IPS-20b (cell line): ENCODE data around the gene MINDY3.
"Not testable (repeated sequence)": the region's sequence is repeated elsewhere in the genome, so short reads cannot be mapped to it uniquely, and the experiment has no call there.

Experiments used
- H3K27ac ChIP-seq: one replicate; pipeline ENCODE4 v1.5.1; 2013; ENCODE audit warnings: low read length
- H3K27me3 ChIP-seq: 2 replicates; pipeline ENCODE4 v1.6.1; 2013; ENCODE audit warnings: mild to moderate bottlenecking, low read length, inconsistent platforms; ENCODE audit not compliant: insufficient read depth
- H3K36me3 ChIP-seq: 2 replicates; pipeline ENCODE4 v1.6.1; 2013; ENCODE audit warnings: low read depth, mild to moderate bottlenecking, inconsistent platforms, low read length, moderate library complexity; ENCODE audit not compliant: insufficient read depth
- H3K4me1 ChIP-seq: 2 replicates; pipeline ENCODE4 v1.6.1; 2013; ENCODE audit warnings: mild to moderate bottlenecking, control low read depth, inconsistent platforms, low read length, moderate library complexity; ENCODE audit not compliant: insufficient read depth
- H3K4me3 ChIP-seq: 2 replicates; pipeline ENCODE4 v1.5.1; 2013; ENCODE audit warnings: mild to moderate bottlenecking, low read length, inconsistent platforms
- H3K9ac ChIP-seq: 2 replicates; pipeline ENCODE4 v1.6.1; 2013; ENCODE audit warnings: low read depth, mild to moderate bottlenecking, inconsistent platforms, low read length, moderate library complexity
- H3K9me3 ChIP-seq: 2 replicates; pipeline ENCODE4 v1.6.1; 2013; ENCODE audit warnings: mild to moderate bottlenecking, low read depth, low read length, inconsistent platforms; ENCODE audit not compliant: insufficient read depth

Gene MINDY3

DNA sequence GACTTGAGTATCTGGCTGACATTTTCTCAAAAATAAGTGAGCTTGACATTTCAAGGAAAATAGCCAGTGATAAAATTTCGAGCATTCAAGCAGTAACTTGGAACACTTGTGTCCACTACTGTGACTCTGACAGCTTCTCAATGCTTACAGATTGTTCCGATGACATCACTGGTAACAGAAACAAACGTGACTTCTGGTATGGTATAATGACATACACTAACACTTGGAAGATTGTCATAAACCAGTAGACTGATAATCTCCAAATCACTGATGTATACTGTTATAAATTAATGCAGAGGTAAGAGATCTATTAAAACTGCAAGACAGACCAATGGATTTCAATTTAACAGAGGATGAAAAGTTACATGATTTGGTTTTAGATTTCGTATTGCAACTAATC is 6.5 kb downstream of the MINDY3 start:
- Histone ChIP-seq H3K9me3 (peaks cover 17% of the 10 kb centered on the region), H3K27ac (no peak overlapping the region), H3K36me3 (0 out of 2 replicates have a peak, but pooled peaks cover 4% of the 10 kb centered on the region), H3K9ac (no peak overlapping the region), H3K4me1 (no peaks in the 10 kb centered on the region), H3K27me3 (no peaks in the 10 kb centered on the region; the same call in 1 of the 2 replicates), H3K4me3 (no peak overlapping the region)

DNA sequence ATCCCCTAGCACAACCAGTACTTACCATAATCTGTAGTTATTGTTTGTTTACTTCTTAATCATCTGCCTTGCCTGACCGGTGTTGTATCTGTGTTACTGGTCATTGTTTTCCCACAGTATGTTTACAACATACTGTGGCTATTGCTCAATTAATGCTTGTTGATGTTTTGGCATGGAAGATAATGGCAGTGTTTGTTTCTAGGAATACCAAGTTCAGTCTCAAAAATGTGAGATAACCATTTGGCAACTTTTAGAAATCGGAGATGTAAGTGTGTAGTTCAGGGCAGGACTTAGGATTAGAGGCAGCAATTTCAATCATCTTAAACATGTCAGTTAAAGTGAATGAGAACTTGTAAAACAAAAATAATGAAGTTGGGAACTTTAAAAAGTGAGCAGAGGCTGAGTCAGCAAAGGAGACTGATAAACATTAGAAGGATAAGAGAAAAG is 8.2 kb downstream of the MINDY3 start:
- Histone ChIP-seq H3K9ac (no peak overlapping the region), H3K36me3 (0 out of 2 replicates have a peak, but pooled peaks cover 4% of the 10 kb centered on the region), H3K27me3 (no peaks in the 10 kb centered on the region), H3K27ac (no peak overlapping the region), H3K9me3 (peaks cover 17% of the 10 kb centered on the region), H3K4me1 (no peaks in the 10 kb centered on the region), H3K4me3 (no peak overlapping the region)

DNA sequence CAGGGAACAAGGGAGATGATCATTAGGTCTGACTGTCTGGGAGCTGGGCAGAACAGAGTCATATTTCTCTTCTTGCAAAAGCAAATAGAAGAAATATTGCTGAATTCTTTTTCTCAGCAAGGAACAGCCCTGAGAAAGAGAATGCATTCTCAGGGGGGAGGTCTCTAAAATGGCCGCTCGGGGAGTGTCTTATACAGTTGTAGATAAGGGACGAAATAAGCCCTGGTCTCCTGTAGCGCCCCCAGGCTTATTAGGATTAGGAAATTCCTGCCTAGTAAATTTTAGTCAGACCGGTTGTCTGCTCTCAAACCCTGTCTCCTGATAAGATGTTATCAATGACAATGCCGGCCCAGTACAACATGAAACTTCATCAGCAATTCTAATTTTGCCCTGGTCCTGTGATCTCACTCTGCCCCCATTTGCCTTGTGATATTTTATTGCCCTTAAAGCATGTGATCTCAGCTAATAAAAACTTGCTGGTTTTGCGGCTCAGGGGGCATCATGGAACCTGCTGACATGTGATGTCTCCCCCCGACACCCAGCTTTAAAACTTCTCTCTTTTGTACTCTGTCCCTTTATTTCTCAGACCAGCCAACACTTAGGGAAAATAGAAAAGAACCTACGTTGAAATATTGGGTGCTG is 9.8 kb downstream of the MINDY3 start:
- peaks cover 17% of the 10 kb centered on the region for H3K9me3 ChIP-seq
- not testable (repeated sequence) for H3K36me3 ChIP-seq, H3K4me1 ChIP-seq, H3K9ac ChIP-seq, H3K27ac ChIP-seq, H3K27me3 ChIP-seq, H3K4me3 ChIP-seq

DNA sequence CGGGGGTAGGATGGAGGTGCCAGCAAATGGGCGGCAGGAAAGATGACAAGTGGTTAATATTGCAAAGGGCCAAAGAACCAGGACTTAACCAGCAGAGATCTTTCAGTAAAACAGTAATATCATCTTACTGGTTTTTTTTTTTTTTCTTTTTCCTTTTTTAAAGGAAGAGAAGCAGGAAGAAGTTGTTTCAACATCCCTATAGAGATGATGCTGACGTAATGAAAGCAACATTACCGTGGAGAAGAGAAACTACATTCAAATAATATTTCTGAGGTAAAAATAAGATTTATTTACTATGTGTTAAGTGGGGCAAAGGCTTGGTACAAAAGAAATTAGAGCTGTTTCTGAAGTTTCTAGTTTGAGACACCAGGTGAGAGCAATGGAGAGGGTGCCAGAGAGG is 11.0 kb downstream of the MINDY3 start:
- Histone ChIP-seq H3K9me3 (peaks cover 17% of the 10 kb centered on the region), H3K4me3 (no peak overlapping the region), H3K27me3 (no peaks in the 10 kb centered on the region), H3K4me1 (no peaks in the 10 kb centered on the region), H3K36me3 (0 out of 2 replicates have a peak, but pooled peaks cover 4% of the 10 kb centered on the region), H3K9ac (no peak overlapping the region), H3K27ac (no peak overlapping the region)

DNA sequence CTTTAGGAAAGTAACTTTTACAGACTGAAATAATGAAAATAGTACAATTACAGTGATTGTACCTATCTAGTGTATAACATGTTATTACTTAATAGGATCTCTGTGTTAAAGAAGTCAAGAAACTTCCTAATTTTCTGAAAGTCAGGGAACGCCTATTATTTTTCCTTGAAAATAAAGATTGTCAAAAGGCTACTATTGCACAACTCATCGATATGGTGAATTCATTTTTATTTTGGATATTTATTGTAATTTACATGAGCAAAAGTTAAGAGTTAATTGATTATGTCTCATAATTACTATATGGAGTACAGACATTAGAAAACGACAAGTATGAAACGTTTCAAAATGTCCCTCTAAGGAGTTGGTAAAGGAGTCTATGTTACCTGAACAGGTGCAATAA is 12.8 kb downstream of the MINDY3 start:
- Histone ChIP-seq H3K9ac (no peak overlapping the region), H3K4me1 (no peaks in the 10 kb centered on the region), H3K36me3 (0 out of 2 replicates have a peak, but pooled peaks cover 4% of the 10 kb centered on the region)

DNA sequence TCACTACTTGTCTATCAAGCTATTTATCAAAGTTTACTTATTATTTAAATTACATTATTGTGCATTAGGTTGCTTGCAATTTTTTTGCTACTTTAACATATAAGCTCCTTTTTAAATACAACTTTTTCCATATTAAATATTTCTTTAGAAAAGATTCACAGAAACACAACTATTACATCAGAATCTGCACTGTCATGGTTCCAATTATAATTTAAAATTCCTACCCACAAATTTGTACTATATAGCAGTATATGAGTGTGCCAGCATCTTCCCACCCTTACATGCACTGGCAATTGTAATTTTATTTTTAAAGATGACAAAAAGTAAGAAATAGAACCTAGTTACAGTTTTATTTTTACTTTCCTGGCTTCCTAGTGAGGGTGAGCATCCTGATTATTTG is 15.8 kb downstream of the MINDY3 start:
- no peaks in the 10 kb centered on the region for H3K36me3 ChIP-seq
- no peak overlapping the region for H3K27ac ChIP-seq
- no peaks in the 10 kb centered on the region for H3K4me1 ChIP-seq
- H3K4me3 ChIP-seq: no peak overlapping the region
- no peaks in the 10 kb centered on the region for H3K9me3 ChIP-seq
- no peak overlapping the region for H3K9ac ChIP-seq
- H3K27me3 ChIP-seq: no peaks in the 10 kb centered on the region

More for the DNA sequence above, 12.8 kb downstream of the MINDY3 start:
- Histone ChIP-seq H3K27ac (no peak overlapping the region), H3K4me3 (no peak overlapping the region), H3K27me3 (no peaks in the 10 kb centered on the region), H3K9me3 (peaks cover 17% of the 10 kb centered on the region)

DNA sequence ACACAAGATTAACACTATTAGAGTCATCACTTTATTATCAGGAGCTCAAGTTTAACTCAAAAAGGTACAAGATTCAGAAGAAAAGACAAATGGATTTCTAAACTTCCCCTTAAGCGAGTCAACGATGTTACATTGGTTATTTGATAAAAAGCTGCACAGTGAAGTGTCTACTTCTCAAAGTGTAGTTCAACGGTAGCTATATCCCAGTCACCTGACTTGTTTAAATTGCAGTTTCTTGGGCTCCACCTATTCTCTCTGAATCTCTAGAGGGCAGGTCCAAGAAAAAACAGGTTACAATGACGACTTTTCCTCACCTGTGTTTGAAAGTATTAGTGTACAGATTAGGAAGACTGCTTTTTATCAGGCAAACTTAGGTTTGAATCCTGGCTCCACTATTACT is 16.6 kb downstream of the MINDY3 start:
- no peaks in the 10 kb centered on the region for H3K4me1 ChIP-seq
- no peak overlapping the region for H3K27ac ChIP-seq
- no peaks in the 10 kb centered on the region for H3K9me3 ChIP-seq
- no peak overlapping the region for H3K4me3 ChIP-seq
- no peaks in the 10 kb centered on the region; the same call in 1 of the 2 replicates for H3K36me3 ChIP-seq
- no peaks in the 10 kb centered on the region for H3K27me3 ChIP-seq
- no peak overlapping the region for H3K9ac ChIP-seq

DNA sequence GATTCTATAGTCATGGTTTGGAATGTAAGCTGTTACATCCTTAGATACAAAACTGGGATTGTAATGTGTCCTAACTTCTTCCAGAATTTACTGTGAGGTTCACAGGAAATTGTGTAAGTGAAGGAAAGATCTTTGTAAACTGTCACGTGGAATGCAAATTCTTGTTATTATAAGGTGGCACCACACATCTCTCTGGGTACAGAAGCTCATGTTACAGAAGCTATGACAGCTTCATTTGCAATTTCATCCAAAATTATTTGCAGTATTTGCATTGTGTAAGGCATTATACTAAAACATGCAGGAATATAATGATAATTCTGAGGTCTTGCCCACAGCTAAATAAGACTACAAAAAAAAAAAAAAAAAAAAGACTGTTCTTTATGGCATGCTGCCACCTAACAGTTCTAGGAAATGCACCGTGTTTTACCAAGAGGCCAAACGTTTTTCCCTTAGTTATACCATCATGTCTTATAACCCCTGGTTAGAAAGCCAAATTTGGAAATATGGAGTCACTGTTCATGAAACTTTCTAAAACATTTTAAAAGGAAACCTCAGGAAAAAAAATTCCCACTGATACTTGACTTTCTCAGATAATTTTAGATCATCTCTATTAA is 17.6 kb downstream of the MINDY3 start:
- Histone ChIP-seq H3K9me3 (no peaks in the 10 kb centered on the region), H3K4me1 (no peaks in the 10 kb centered on the region), H3K9ac (no peak overlapping the region), H3K4me3 (no peak overlapping the region), H3K27me3 (no peaks in the 10 kb centered on the region), H3K36me3 (no peaks in the 10 kb centered on the region; the same call in 1 of the 2 replicates), H3K27ac (no peak overlapping the region)

DNA sequence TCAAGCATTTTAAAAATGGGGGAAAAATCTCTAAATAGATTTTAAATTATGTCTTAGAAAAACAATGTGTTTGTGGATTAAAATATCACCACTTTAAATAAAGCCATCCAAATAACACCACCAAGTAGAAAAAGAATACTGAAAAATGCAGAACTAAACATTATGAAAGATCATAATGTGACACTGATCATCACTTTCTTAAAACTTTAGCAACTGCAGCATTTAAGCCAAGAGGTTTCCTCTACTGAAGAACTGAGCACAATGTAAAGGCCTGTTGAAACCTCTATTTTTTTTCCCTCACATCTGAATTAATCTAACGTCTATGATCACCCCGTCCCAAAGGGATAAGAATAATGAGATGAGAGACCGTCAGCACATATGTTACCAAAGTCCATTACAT is 18.6 kb downstream of the MINDY3 start:
- no peaks in the 10 kb centered on the region for H3K9me3 ChIP-seq
- no peak overlapping the region for H3K4me3 ChIP-seq
- H3K4me1 ChIP-seq: no peaks in the 10 kb centered on the region
- no peak overlapping the region for H3K9ac ChIP-seq
- no peak overlapping the region for H3K27ac ChIP-seq
- no peaks in the 10 kb centered on the region; the same call in 1 of the 2 replicates for H3K36me3 ChIP-seq
- H3K27me3 ChIP-seq: no peaks in the 10 kb centered on the region

DNA sequence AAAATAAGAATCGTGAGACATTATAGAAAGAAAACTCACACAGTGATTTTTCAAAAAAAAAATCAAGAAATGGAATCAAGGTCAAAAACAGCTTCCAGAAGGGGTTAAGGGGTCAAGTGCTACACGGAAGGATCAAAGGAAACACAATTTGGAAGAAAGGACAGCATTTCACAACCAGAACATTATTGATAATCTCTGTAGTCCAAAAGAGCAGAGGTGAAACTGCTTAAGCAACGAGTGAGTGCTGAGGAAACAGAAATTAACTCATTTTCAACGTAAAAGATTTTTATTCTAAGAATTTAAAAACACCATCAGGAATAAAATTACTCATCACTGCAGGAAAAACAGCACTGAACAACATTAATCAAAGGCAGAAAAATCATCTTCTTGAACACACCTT is 23.5 kb downstream of the MINDY3 start:
- Histone ChIP-seq H3K36me3 (peaks cover 4% of the 10 kb centered on the region), H3K27ac (no peak overlapping the region), H3K9me3 (no peaks in the 10 kb centered on the region), H3K27me3 (no peaks in the 10 kb centered on the region), H3K4me3 (no peak overlapping the region), H3K4me1 (no peaks in the 10 kb centered on the region), H3K9ac (no peak overlapping the region)

DNA sequence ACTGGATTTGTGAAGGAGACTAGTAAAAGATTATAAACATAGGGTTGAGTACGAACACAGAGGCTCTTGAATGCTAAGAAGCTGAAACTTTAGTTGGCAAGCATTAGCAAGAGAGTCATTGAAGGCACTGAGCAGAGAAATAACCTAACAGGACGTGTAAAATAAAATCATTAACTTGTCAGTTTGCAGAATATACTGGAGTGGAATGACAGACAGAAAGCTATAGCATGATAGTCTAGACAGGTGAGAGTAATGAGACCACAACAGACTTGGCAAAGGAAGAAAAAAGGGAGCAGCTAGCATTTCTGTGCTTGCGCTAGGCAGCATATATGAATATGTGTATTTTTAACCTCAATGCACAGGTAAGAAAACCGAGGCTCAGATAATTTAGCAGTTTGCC is 30.8 kb downstream of the MINDY3 start:
- Histone ChIP-seq H3K27ac (no peak overlapping the region), H3K9me3 (no peaks in the 10 kb centered on the region), H3K36me3 (peaks cover 7% of the 10 kb centered on the region; the same call in 1 of the 2 replicates), H3K4me3 (no peak overlapping the region), H3K9ac (no peak overlapping the region), H3K4me1 (no peaks in the 10 kb centered on the region), H3K27me3 (no peaks in the 10 kb centered on the region)

DNA sequence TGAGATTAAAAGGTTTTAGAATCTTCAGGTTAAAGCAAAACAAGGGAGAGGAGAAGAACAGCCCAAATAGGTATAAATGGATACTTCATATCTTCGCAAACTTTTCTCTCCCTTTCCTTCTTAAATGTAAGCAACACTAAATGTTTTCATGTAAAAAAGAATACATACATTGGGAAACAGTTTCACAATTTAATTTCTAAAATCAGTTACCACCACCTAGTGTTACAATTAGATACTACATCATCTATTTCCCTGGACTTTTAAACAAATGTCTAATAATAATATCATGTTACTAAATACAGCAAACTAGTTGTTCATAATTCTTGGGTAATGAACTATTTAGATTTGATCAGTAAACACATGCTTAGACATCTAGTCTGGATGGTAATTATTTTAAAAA is 35.8 kb downstream of the MINDY3 start:
- Histone ChIP-seq H3K36me3 (0 out of 2 replicates have a peak, but pooled peaks cover 3% of the 10 kb centered on the region), H3K9me3 (no peaks in the 10 kb centered on the region), H3K4me1 (no peaks in the 10 kb centered on the region), H3K4me3 (no peak overlapping the region), H3K27me3 (no peaks in the 10 kb centered on the region), H3K27ac (no peak overlapping the region), H3K9ac (no peak overlapping the region)
